GM19324 (cell line): Measurements from ENCODE around the gene ABHD4.
"Not testable (repeated sequence)": the region's sequence is repeated elsewhere in the genome, so short reads cannot be mapped to it uniquely, and the experiment has no call there.

ENCODE experiments used
- ATAC-seq: cut with Tn5 transposase; IDR thresholded peaks from one replicate; pipeline ENCODE4 v1.9.1; 2021; ENCODE audit warnings: mild to moderate bottlenecking, moderate library complexity; ENCODE audit not compliant: unreplicated experiment, low FRiP score

ABHD4 gene

DNA sequence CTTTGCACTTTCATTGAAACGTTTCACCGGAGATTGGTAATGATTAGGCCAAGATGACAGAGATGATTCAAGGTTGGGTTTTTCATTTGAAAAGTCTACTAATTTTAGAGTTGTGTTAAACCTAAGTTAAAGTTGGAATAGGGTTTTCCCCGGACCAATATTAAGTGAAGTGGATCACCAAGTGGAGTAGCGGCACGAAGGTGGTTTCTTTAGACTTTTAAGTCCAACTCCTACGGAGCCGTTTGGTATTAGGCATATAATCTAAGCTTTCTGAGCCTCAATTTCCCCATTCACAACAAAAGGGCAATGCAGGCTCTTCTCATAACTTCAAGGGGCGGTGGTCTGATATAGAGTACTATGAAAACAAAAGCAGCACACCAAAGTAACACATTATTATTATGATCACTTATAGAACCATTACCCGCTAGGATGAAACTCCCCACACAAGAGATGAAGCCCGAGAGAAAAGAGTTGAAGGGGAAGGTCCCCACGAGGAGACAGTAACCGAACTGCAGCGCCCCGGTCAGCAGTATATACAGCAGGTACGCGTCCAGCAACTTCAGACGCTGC, 9.5 kb upstream of the ABHD4 start:
- no peak for ATAC-seq

DNA sequence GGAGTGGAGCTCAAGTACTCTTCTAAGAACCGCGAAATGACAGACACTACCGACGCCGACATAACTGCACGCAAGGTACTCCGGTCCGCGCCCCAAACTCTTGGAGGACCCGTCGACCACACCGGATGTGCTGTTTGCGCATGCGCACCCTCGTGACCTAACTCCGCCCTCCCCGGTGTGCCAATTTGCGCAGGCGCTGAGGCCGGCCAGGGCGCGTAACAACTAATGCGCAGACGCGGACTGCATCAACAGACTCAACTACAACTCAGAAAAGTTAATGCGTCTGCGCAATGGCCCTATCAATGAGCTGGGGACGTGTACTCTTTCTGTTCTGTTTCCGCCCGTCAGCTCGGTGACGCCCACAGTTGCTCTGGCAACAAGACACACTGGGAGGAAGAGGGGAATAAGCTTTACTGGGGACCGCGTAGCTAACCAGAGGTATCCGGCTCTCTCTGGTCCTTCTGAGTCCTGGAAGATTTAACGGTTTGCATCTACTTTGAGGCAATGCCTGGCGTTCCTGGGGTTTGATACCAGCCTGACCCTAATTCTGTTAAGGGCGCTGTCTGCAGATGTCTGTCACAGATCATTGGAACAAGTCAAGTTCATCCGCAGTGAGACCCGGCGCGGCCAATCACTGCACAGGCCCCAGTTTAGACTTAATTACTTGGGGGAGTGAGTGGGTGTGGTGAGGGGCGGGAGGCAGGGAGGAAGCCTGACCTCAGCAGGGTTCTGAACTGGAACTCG, 8.8 kb upstream of the ABHD4 start, which contains the start of gene DAD1:
Gene DAD1 (minus strand): TSS at position 129 of the 744 bp plus-strand sequence. CDS start 67 bp downstream, at position 62.
- ATAC-seq = peak; percentile 93

DNA sequence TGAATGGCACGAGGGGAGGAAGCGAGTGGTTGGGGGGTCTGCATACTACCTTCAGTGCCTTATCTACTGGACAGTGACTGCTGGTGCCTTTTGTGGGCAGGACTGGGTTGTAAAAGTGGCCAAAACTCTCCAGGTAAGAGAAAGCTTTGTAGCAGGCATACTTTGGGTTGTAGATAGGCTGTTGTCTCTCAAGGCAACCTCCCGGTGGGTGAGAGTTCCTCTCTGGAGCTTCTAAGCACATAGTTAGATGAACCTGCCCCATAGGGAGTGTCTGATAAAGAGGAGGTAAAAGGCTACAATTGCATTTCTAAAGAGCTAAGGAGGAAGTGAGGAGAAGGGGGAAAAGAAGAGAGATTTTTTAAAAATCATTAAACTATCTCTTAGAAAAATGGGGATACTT, 4.9 kb upstream of the ABHD4 start:
- no peak for ATAC-seq

DNA sequence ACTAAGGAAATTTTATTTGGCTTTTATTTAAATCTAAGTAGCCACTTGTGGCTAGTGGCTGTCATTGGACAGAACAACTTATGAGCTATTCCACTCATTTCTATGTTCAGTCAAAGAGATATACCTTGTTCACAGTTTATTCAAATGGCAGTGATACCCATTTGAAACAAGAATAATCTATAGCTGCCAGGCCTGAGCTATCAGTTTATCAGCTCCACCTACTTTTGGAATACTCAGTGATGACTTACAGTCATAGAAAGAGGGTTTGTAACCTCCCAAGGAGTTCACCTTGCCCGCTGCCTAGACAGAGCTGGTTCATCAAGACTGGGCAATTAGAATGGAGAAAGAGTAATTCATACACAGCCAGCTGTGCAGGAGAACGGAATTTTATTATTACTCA, 4.5 kb upstream of the ABHD4 start:
- ATAC-seq = no peak

DNA sequence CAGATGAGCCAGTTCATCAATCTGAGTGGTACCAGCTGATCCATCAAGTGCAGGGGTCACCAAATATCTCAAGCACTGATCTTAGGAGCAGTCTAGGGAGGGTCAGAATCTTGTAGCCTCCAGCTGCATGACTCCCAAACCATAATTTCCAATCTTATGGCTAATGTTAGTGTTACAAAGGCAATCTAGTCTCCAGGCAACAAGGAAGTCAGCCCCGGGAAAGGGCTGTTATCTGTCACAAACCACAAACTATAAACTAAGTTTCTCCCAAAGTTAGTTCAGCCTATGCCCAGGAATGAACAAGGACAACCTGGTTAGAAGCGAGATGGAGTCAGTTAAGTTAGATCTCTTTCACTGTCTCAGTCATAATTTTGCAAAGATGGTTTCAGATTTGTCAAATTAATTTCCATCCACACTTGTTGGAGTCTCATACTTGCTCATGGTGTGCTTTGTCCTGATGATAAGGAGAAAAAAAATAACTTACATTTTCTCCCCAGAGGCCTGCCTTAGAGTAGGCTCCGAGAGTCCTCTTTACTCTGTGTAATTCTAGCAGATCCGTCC, 3.9 kb upstream of the ABHD4 start:
- no peak for ATAC-seq

DNA sequence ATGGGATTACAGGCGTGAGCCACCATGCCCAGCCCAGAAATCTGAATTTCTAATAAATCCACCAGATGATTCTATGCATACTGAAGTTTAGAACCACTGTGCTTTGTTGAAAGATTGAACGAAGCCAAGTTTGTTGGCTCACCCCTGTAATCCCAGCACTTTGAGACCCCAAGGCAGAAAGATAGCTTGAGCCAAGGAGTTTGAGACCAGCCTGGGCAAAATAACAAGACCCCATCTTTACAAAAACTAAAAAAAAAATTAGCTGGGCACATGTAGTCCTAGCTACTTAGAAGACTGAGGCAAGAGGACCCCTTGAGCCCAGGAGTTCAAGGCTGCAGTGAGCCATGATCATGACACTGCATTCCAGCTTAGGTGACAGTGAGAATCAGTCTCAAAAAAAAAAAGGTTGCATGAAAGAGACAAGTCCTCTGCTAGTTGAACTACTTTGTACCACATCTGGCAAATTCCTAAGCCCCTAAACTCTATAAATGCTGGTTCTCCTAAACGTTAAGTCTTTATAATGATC, 1.7 kb upstream of the ABHD4 start:
- ATAC-seq = no peak

DNA sequence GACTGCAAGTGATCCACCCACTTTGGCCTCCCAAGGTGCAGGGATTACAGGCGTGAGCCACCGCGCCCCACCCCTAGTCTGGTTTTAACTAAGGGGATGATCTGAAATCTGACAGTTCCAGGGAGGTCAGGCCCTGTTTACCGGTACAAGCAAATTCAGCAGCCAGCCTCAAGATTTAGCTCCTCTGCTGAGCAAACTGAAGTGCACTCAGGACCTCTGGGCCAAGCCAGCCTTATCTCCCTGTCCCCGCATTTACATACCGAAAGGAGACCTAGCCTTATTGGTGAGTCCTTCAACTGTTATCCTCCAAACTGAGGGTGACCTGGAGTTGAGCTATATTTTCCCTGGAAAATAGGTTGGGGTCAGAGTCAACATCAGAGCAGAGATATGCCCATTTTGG, 835 bp upstream of the ABHD4 start:
- ATAC-seq = no peak

DNA sequence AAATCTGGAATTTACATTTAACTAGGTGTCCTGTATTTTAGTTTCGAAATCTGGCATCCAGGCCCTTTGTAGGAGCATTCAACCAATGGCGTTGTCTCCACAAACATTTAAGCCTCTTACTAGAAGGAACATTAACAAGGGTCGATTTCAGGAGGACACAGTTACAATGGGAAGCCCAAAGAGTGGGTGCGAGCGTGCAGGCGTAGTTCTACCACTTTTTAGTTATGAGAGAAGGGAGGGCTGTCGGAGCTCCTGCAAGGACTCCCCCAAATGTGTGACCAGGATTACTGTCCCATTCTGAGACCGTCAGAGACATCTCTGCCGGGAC, 365 bp upstream of the ABHD4 start:
- ATAC-seq = no peak

DNA sequence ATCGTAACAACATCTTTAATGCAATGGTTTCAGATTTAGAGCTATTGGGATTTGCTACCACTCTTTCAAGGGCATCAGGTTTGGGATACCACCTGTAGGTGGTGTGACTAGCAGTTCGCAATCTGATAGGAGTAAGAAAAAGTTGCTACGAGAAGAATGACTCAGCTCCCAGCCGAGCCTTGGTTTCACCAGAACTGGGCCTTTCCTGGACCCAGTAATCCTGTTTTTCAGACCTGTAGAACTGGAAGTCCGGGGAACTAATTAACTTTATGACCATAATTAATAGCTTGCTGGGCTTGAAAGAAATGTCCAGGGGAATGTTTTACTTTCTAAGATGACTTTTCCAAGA, 770 bp downstream of the ABHD4 start:
- no peak for ATAC-seq

DNA sequence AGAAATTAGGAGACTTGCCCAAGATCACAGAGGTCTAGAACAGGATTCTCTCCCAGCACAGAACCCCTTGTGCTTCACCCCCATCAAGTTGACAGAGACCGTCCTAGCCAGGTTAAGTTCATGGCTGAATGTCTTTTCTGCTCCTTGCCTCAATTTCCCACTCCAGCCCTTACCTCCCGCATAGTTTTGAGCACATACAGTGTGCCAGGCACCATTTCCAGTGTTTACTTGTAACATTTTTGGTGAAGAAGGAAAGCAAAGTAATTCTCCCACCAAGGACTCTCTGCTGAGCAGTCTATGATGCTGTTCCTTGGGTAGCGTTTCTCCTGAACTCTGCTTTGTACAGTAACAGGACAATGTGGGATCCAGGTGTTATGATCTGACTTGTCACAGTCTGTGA, 1.2 kb downstream of the ABHD4 start:
- ATAC-seq = no peak

DNA sequence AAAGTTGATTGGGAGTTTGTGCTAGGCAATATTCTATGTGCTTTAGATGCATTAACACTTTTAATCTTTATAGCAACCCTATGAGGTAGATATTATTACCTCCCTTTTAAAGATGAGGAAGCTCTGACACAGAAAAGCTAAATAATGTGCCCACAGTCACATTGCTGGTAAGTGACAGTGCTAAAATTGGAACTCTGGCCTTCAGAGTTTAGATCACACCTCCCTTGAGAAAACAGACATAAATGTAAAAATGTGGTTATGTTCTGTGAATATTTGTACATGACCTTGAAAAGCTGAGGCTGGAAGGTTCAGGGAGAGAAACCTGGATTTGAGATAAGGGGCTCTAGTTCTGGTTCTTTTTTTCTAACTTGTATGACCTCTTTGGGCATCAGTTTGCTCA, 1.9 kb downstream of the ABHD4 start:
- ATAC-seq = no peak

DNA sequence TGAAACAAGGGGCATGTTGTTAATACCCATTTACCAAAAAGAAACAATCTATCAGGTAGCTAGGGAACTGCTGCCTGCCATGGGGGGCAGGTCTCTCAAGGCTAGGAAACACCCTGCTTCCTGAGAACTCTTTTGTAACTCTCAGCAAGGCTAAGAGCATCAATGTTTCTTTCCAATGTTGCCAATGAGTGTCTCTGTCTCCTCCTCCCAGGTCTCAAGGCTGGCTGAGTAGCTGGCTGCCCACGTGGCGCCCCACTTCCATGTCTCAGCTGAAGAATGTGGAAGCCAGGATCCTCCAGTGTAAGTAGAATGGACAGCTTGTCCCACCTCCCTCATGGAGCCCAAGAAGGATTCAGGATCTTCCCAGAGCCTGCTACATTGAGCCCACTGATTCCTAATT, 3.4 kb downstream of the ABHD4 start:
- no peak for ATAC-seq

DNA sequence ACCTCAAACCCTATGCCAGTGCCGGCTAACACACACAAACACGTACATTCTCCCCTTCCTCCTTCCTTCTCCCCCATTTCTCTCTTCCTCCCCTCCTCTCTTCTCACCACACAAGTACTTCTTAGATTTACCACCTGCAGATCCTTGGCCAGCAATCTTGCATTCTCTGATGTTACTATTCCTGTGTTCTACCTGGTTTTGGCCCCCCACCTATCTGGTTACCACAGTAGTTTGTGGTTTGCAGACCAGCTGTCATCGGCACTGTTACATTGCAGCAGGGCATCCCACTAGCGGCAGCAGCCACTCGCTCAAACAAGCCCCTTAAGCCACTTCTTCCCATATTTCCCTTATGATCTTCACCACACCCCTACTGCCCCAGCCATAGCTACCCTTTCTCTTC, 3.9 kb downstream of the ABHD4 start:
- no peak for ATAC-seq

DNA sequence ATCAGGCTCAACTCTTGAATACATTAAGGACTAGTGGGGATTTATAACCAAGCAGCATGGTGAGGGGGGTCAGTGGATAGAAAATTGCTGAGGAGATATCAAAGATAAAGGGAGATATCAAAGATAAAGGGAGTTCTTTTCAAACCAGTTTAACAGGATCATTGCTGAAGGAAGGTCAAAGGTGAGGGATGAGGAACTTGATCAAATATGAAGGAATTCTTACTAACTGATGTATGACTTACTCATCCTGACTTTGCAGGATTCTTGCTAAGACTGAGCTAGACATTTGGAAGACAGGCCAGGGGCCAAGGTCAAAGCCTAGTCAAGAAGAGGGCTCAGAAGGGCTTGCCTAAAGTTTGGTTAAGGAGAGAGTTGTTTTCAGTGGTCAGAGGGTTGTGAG, 4.8 kb downstream of the ABHD4 start:
- no peak for ATAC-seq

DNA sequence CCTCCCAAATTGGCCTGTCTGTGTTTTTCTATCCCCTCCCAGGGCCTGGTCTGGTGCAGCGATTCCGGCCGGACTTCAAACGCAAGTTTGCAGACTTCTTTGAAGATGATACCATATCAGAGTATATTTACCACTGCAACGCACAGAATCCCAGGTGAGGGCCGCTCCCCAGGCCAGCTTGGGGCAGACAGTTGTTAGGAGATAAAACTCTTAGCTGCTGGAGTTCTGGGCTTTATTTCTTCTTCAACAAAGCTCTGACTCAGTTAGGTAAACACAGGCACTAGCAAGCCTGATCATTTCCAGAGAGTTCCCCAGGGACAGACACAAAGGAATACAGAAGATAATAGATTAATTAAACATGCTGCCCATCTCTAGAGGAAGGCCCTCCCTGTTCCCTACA, 8.3 kb downstream of the ABHD4 start:
- ATAC-seq = no peak

DNA sequence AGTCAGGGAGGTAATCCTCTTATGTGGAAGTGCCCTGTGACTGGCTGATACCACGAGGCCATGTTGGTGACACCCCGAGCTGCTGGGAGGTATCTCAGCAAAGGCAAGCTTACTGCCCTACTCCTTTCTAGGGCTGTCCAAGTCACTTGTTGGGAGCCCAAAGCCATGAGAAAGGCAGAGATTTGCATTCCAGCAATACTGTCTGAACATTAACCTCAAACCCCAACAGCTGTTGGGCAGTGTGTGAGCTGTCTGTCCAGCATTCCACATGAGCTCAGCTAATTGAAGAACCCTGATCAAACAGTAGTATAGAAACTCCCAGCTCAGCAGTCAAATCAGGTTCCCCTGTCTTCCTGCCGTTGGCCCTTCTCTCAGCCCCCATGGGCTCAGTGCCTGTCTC, 9.2 kb downstream of the ABHD4 start:
- ATAC-seq = no peak

DNA sequence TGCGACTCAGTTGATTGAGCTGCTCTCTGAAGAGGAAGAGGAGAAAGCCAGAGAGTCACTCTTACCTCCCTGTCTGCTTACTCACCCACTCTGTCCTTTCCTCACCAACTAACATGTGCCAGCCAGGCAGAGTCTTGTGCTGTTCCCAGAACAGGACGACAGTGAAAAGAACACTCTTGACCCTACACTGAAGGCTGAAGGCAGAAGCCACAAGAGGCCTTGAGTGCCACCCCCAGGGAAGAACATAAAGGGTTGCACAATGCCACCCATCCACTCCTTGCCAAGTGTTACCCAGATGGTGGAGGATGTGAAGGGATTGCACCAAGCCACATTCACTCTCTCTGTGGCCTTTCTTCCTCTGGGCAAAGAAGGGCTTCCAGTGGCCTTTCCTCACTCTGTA, 12.8 kb downstream of the ABHD4 start:
- no peak for ATAC-seq

DNA sequence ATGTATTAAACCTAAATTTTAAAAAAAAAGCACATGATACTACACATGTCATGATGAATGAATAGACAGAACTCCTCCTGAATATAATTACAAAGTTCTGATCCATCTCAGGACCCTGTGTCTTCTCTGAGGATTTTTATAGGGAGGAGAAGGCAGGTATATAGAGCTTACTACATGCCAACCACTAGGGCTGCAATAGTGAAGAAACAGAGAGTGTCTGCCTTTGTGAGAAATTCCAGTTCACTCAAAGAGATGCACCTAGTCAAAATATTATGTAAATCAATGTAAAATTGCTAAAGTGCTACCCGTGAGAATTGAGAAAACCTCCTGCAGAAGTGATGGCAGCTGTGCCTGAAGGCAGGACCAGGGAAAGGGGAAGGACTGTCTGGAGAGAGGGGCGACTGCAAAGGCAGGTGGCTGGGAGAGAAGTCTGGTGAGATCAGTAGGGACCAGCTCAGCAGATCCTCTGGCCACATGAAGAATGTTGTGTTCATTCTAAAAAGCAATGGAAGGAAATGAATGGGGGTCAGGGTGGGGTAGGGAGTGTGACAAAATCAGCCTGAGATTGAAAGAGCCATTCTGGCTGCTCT, 15.1 kb downstream of the ABHD4 start:
- ATAC-seq = no peak

DNA sequence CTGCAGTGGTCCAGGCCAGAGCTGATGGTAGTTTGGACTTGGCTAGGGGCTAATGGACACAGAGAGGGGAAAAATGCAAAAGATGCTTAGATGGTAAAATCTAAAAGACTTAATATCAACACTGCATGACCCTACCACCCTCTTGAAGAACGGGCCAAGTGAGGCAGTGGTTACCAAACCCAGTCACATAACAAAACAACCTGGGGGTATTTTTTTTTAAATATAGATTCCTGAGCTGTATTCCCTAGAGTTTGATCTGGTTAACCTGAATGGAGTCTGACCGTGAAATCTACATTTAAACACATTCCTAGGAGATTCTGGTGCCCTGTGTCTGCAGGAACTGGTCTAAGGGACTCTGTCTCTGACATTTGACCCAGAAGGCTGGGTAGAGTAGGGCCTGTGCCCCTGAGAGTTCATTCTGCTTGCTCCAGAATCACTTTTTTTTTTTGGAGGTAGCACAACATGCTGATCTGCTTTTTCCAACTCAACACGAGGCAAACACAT, 15.7 kb downstream of the ABHD4 start:
- ATAC-seq = no peak

DNA sequence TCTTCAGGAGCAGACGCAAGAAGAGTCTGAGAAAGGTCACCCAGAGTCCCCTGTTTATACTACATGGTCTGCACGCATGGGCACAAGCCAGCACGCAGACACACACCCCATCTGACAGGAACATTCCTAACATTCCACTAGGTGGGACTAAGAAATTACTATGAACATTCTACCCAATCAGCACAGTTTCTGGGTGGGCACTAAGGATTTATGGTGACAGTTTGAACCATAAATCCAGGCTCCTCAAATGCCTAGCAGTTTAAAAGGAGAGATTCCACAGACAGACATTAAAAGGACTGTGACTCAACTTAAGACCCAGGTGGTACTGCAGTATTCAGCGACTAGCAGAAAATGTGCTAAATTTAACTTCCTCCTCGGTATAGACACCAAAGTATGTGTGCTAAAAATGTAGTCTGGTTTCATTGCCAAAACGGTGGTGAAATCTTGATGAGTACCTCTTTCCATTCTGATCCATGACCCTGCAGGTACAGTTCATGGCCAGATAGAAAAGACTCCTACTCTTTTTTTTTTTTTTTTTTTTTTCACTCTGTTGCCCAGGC, 16.2 kb downstream of the ABHD4 start:
- no peak for ATAC-seq

DNA sequence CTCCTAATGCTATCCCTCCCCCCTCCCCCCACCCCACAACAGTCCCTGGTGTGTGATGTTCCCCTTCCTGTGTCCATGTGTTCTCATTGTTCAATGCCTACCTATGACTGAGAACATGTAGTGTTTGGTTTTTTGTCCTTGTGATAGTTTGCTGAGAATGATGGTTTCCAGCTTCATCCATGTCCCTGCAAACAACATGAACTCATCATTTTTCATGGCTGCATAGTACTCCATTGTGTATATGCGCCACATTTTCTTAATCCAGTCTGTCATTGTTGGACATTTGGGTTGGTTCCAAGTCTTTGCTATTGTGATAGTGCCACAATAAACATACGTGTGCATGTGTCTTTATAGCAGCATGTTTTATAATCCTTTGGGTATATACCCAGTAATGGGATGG, 17.7 kb downstream of the ABHD4 start:
- ATAC-seq = not testable (repeated sequence)
